Right lobe of liver (tissue), 6 donors: ENCODE data around the gene MUSK. TPM values are rescaled to one million over a fixed set of nuclear protein-coding genes. Genes with fewer than 3 reads are reported as not detected.

Experiments
- ATAC-seq, 4 donors: fragments of 200-7000 bp; cut with Tn5 transposase; one replicate each; pipeline ENCODE4 v1.9.1; 2020; ENCODE audit warnings: mild to moderate bottlenecking in 4 of 4, moderate library complexity in 4 of 4
- DNase-seq, 3 donors: peaks; one replicate each; pipeline ENCODE4 v3.0.0-alpha.2; 2020
- H3K27ac ChIP-seq, 3 donors: fragments of 200-600 bp; one replicate each; pipeline ENCODE4 v1.8.0; 2022
- H3K27me3 ChIP-seq, 2 donors: fragments of 200-600 bp; one replicate each; pipeline ENCODE4 v1.8.0; 2022
- H3K36me3 ChIP-seq, 4 donors: fragments of 200-600 bp; sonication (generic) in 1 of 4; one replicate each; pipeline versions ENCODE4 v1.5.1 to v1.8.0; 2017 to 2022; ENCODE audit warnings: control low read depth in 1 of 4
- H3K4me1 ChIP-seq, 4 donors: fragments of 200-600 bp; sonication (generic) in 1 of 4; one replicate each; pipeline versions ENCODE4 v1.5.1 to v1.8.0; 2017 to 2022; ENCODE audit warnings: control low read depth in 1 of 4
- H3K4me3 ChIP-seq, 3 donors: fragments of 200-600 bp; one replicate each; pipeline ENCODE4 v1.8.0; 2022
- H3K9me3 ChIP-seq, 4 donors: fragments of 200-600 bp; sonication (generic) in 1 of 4; one replicate each; pipeline versions ENCODE4 v1.5.1 to v1.8.0; 2017 to 2022; ENCODE audit warnings: control low read depth in 1 of 4
- POLR2A ChIP-seq: fragments of 450-650 bp; IDR thresholded peaks from one replicate; pipeline ENCODE4 v1.6.1; 2017; ENCODE audit warnings: antibody characterized with exemption, mild to moderate bottlenecking
- WGBS: methylation state at CpG from one replicate; pipeline ENCODE4 v1.1.6; 2018; ENCODE audit warnings: low coverage, low lambda C conversion rate; ENCODE audit not compliant: insufficient coverage; ENCODE audit errors: missing lambda C conversion rate; 5-methylcytosine and 5-hydroxymethylcytosine counted together
- intact Hi-C, 2 donors: fragments of 100-400 bp; cut with DNase I; formaldehyde crosslinking; loops; one replicate each; pipeline versions ENCODE4 v1.11.2 to v1.14.1; 2022
- total RNA-seq, 6 experiments: library from RNA; depleted of rRNA in 2 of 6; stranded (reverse); fragments of >200 nt in 2 of 6; fragmentation: NEBNext Ultra II Directional in 3 of 6; extraction: Animal tissue kit (Norgen Biotek cat#: 25700) in 3 of 6; gene quantifications; one replicate each; pipeline versions ENCODE4 v1.1.0 to v1.2.4, GENCODE V29; 2016 to 2023
- TF ChIP-seq, protein P1 (sequence below), 4 donors: fragments of 200-600 bp in 3 of 4; fragments of 450-650 bp in 1 of 4; IDR thresholded peaks; one replicate each; pipeline versions ENCODE4 v1.5.1 to v1.8.0; 2016 to 2022; ENCODE audit warnings: antibody characterized with exemption in 4 of 4, mild to moderate bottlenecking in 2 of 4
- donor health status: DM: no; HTN: yes; CAD: no.
- donor health status: DM: no; HTN: no; CAD: no.
- donor health status: DM: no; HTN: no; CAD: no.
- donor health status: DM: no; HTN: yes; CAD: no.
- donor health status: DM: no; HTN: yes; CAD: no.

MUSK gene
- total RNA-seq, 6 experiments from 2014 or later, result 0.06 to 0.12 (median 0.12) TPM; not detected in 2

GRCh38 chr9:110655754-110656641 lies 12.6 kb upstream of the MUSK start:
- Histone ChIP-seq H3K27me3 (no peaks in the 10 kb centered on the region), H3K36me3 (no peaks in the 10 kb centered on the region), H3K9me3 (no peaks in the 10 kb centered on the region), H3K4me1 (no peaks in the 10 kb centered on the region), H3K4me3 (no peak overlapping the region), H3K27ac (no peak overlapping the region)
- intact Hi-C loops, result no loop called here
- DNase-seq, result no peak
- no peak for ATAC-seq
- WGBS, result 70% methylated on average over 6 of the region's 6 CpGs
- no peak for TF ChIP-seq POLR2A
- TF ChIP-seq, protein P1, sequence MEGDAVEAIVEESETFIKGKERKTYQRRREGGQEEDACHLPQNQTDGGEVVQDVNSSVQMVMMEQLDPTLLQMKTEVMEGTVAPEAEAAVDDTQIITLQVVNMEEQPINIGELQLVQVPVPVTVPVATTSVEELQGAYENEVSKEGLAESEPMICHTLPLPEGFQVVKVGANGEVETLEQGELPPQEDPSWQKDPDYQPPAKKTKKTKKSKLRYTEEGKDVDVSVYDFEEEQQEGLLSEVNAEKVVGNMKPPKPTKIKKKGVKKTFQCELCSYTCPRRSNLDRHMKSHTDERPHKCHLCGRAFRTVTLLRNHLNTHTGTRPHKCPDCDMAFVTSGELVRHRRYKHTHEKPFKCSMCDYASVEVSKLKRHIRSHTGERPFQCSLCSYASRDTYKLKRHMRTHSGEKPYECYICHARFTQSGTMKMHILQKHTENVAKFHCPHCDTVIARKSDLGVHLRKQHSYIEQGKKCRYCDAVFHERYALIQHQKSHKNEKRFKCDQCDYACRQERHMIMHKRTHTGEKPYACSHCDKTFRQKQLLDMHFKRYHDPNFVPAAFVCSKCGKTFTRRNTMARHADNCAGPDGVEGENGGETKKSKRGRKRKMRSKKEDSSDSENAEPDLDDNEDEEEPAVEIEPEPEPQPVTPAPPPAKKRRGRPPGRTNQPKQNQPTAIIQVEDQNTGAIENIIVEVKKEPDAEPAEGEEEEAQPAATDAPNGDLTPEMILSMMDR (IDR thresholded peaks at IDR 0.05), result no peak

GRCh38 chr9:110659891-110660541 lies 8.6 kb upstream of the MUSK start:
- 72% methylated on average over 2 of the region's 2 CpGs for WGBS
- Histone ChIP-seq H3K27me3 (no peaks in the 10 kb centered on the region), H3K27ac (no peak overlapping the region), H3K4me1 (no peaks in the 10 kb centered on the region), H3K36me3 (no peaks in the 10 kb centered on the region), H3K4me3 (no peak overlapping the region), H3K9me3 (no peaks in the 10 kb centered on the region)
- TF ChIP-seq POLR2A, result no peak
- TF ChIP-seq, protein P1 (IDR thresholded peaks at IDR 0.05), result no peak
- intact Hi-C loops, result no loop called here
- no peak for DNase-seq
- ATAC-seq, result no peak

DNA sequence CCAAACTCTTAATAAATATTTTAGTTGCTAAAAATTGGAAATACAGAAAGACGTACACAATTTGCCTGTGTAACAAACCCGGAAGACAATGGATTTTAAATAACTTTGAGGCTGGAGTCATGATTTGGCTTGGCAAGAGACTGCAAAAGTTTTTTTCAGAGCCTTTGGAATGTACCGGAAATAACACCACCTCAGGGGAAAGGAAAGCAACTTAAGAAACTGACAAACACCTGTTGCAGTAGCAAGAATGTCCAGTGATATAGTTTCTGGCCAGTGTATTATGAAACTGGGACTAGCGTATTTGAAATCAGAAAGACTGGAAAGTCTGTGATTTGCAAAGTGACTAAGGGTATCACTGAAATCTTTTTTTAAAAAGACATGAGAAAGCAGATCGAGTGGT lies 842 bp downstream of the MUSK start:
- Histone ChIP-seq H3K27ac (no peak overlapping the region), H3K36me3 (no peaks in the 10 kb centered on the region), H3K4me3 (no peak overlapping the region), H3K9me3 (no peaks in the 10 kb centered on the region), H3K27me3 (no peaks in the 10 kb centered on the region), H3K4me1 (peaks cover 0 to 5% (median 0%) of the 10 kb centered on the region in 4 donors)
- ATAC-seq, result no peak
- TF ChIP-seq, protein P1 (IDR thresholded peaks at IDR 0.05), result no peak
- TF ChIP-seq POLR2A, result no peak
- DNase-seq, result no peak
- intact Hi-C loops, result no loop called here
- WGBS, result 53% methylated on average over 5 of the region's 5 CpGs

- ATAC-seq (no peak), DNase-seq (no peak)
- Histone ChIP-seq H3K4me3 (no peak overlapping the region), H3K27ac (no peak overlapping the region), H3K27me3 (no peaks in the 10 kb centered on the region), H3K36me3 (no peaks in the 10 kb centered on the region), H3K9me3 (no peaks in the 10 kb centered on the region), H3K4me1 (peaks cover 0 to 5% (median 0%) of the 10 kb centered on the region in 4 donors)
- intact Hi-C loops, result no loop called here
- TF ChIP-seq POLR2A, result no peak
- TF ChIP-seq, protein P1 (IDR thresholded peaks at IDR 0.05), result no peak
- 84% methylated on average over 4 of the region's 4 CpGs for WGBS
Measured at GRCh38 chr9:110671849-110672248, 3.3 kb downstream of the MUSK start.
